DOHH2 (cell line): ENCODE data around the gene PRRC2B.

ENCODE experiments used
- H3F3A ChIP-seq: fragments of 200-600 bp; sonication (generic), shearing (Covaris generic); 2 replicates; pipeline ENCODE4 v1.6.0; 2016; ENCODE audit warnings: antibody characterized with exemption, mild to moderate bottlenecking; ENCODE audit not compliant: control insufficient read depth, insufficient read depth
- H3K27ac ChIP-seq: fragments of 200-600 bp; sonication (generic); 2 replicates; pipeline ENCODE4 v1.5.1; 2014; ENCODE audit warnings: low read depth, mild to moderate bottlenecking, low read length, moderate library complexity
- H3K27me3 ChIP-seq: fragments of 200-600 bp; sonication (generic); 2 replicates; pipeline ENCODE4 v1.6.1; 2014; ENCODE audit warnings: mild to moderate bottlenecking, low read length, mixed read lengths; ENCODE audit not compliant: control insufficient read depth
- H3K36me3 ChIP-seq: fragments of 200-600 bp; sonication (generic); 2 replicates; pipeline ENCODE4 v1.6.1; 2014; ENCODE audit warnings: mild to moderate bottlenecking, low read length, moderate library complexity, mixed read lengths; ENCODE audit not compliant: control insufficient read depth
- H3K4me1 ChIP-seq: fragments of 200-600 bp; sonication (generic); 2 replicates; pipeline ENCODE4 v1.6.1; 2014; ENCODE audit warnings: mild to moderate bottlenecking, low read length, mixed read lengths; ENCODE audit not compliant: control insufficient read depth
- H3K4me2 ChIP-seq: fragments of 200-600 bp; sonication (generic); 2 replicates; pipeline ENCODE4 v1.6.0; 2014; ENCODE audit warnings: mild to moderate bottlenecking, low read length, moderate library complexity
- H3K4me3 ChIP-seq: fragments of 200-600 bp; sonication (generic); 2 replicates; pipeline ENCODE4 v1.5.1; 2014; ENCODE audit warnings: mild to moderate bottlenecking, low read length, mixed read lengths
- H3K79me2 ChIP-seq: fragments of 200-600 bp; sonication (generic); 2 replicates; pipeline ENCODE4 v1.6.1; 2014; ENCODE audit warnings: mild to moderate bottlenecking, low read length, mixed read lengths; ENCODE audit not compliant: control insufficient read depth
- H3K9me2 ChIP-seq: fragments of 200-600 bp; sonication (generic); replicated peaks from 2 replicates; pipeline ENCODE4 v1.6.1; 2014; ENCODE audit warnings: mild to moderate bottlenecking, low read length, mixed read lengths; ENCODE audit not compliant: control insufficient read depth
- H3K9me3 ChIP-seq: fragments of 200-600 bp; sonication (generic); 2 replicates; pipeline ENCODE4 v1.6.1; 2014; ENCODE audit warnings: antibody characterized with exemption, low read length, mixed read lengths; ENCODE audit not compliant: control insufficient read depth, insufficient read depth
- H4K20me1 ChIP-seq: fragments of 200-600 bp; sonication (generic); 2 replicates; pipeline ENCODE4 v1.6.0; 2014; ENCODE audit warnings: low read depth, mild to moderate bottlenecking, antibody characterized with exemption, low read length, moderate library complexity; ENCODE audit not compliant: control insufficient read depth, insufficient read depth
- EZH2phosphoT487 ChIP-seq: fragments of 200-600 bp; sonication (generic); IDR thresholded peaks from 2 replicates; pipeline ENCODE4 v1.6.1; 2017; ENCODE audit warnings: borderline replicate concordance, mild to moderate bottlenecking, antibody characterized with exemption, low read length, moderate library complexity, mixed read lengths
- TF ChIP-seq, protein P1 (sequence below): fragments of 200-600 bp; sonication (generic); IDR thresholded peaks from one replicate; pipeline ENCODE4 v1.5.1; 2014; ENCODE audit warnings: antibody characterized with exemption, mild to moderate bottlenecking, low read depth, low read length; ENCODE audit not compliant: poor library complexity, severe bottlenecking

PRRC2B gene

DNA sequence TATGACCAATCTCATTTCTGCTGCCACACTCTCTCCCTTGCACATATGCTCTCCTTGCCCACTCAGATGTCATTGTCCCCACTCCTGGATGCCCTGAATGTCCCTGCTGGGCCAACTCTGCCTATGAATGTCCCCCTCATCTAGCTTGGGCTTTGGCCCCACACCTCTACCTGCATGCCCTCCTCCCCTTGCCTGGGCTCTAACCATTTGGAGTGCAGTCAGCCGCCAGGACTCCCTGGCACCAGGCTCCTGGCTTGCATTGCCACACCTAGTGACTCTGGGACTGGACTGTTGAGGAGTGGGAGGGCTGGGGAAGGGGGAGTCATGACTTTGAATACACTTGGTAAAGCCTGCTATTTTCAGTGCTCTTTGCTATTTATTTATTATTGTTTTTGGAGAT is 67.3 kb downstream of the PRRC2B start:
- no peaks in the 10 kb centered on the region for H3K27me3 ChIP-seq
- H3K4me3 ChIP-seq = no peak overlapping the region
- no peaks in the 10 kb centered on the region; the same call in 1 of the 2 replicates for H3F3A ChIP-seq
- H3K27ac ChIP-seq = no peak overlapping the region
- H3K4me2 ChIP-seq = no peak overlapping the region
- peaks cover 30% of the 10 kb centered on the region for H3K79me2 ChIP-seq
- no peaks in the 10 kb centered on the region for H3K9me3 ChIP-seq
- no peaks in the 10 kb centered on the region for H4K20me1 ChIP-seq
- H3K9me2 ChIP-seq = no peaks in the 10 kb centered on the region
- peaks cover 95% of the 10 kb centered on the region for H3K36me3 ChIP-seq
- no peaks in the 10 kb centered on the region for H3K4me1 ChIP-seq
- no peak for TF ChIP-seq EZH2phosphoT487
- TF ChIP-seq, protein P1, sequence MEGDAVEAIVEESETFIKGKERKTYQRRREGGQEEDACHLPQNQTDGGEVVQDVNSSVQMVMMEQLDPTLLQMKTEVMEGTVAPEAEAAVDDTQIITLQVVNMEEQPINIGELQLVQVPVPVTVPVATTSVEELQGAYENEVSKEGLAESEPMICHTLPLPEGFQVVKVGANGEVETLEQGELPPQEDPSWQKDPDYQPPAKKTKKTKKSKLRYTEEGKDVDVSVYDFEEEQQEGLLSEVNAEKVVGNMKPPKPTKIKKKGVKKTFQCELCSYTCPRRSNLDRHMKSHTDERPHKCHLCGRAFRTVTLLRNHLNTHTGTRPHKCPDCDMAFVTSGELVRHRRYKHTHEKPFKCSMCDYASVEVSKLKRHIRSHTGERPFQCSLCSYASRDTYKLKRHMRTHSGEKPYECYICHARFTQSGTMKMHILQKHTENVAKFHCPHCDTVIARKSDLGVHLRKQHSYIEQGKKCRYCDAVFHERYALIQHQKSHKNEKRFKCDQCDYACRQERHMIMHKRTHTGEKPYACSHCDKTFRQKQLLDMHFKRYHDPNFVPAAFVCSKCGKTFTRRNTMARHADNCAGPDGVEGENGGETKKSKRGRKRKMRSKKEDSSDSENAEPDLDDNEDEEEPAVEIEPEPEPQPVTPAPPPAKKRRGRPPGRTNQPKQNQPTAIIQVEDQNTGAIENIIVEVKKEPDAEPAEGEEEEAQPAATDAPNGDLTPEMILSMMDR = no peak

DNA sequence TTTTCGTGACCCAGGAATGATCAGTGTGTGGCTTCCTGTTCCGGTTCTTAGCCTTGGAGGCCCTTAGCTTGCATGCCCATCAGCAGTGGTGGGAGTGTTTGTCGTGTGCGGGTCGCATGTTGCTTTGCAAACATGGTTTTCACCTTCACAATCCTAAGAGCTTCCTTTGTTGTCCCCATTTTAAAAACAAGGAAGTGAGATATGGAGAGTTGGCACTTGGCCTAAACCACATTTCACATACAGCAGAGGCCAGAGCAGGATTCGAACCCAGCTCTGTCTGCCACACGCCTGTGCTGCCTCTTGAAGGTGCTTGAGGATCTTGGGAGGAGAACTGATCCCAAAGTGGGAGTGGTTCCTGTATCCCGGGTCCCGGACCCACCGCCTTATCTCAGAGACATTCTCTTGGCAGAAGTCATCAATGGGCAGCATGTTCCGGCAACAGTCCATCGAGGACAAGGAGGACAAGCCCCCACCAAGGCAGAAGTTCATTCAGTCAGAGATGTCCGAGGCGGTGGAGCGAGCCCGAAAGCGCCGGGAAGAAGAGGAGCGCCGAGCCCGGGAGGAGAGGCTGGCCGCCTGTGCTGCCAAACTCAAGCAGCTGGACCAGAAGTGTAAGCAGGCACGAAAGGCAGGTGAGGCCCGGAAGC is 70.6 kb downstream of the PRRC2B start:
- Histone ChIP-seq H3K27me3 (no peaks in the 10 kb centered on the region), H3K79me2 (peaks cover 42% of the 10 kb centered on the region), H4K20me1 (no peaks in the 10 kb centered on the region), H3K9me3 (no peaks in the 10 kb centered on the region), H3F3A (no peaks in the 10 kb centered on the region; the same call in 1 of the 2 replicates), H3K9me2 (no peaks in the 10 kb centered on the region), H3K4me1 (no peaks in the 10 kb centered on the region), H3K4me2 (no peak overlapping the region), H3K27ac (no peak overlapping the region), H3K4me3 (no peak overlapping the region), H3K36me3 (peaks cover 92% of the 10 kb centered on the region)
- no peak for TF ChIP-seq EZH2phosphoT487
- TF ChIP-seq, protein P1 = no peak

DNA sequence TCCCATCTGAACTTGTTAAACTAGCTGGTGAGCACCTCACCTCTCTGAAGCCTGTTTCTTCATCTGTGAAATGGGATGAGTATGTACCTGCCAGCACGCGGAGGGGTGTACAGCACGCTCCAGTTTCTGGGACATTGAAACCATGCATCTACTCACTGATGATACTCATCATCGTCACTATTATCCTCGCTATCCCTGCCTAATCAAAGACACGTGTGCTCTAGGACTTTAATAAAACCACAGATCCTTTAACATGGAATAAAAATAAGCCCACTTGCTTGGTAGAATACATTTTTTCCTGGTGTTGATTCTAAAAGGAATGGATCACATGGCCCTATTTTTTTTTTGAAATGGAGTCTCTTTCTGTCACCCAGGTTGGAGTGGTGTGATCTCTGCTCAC is 71.5 kb downstream of the PRRC2B start:
- Histone ChIP-seq H3K4me3 (no peak overlapping the region), H3K36me3 (peaks cover 92% of the 10 kb centered on the region), H3K79me2 (peaks cover 45% of the 10 kb centered on the region), H3K9me3 (no peaks in the 10 kb centered on the region), H3K4me2 (no peak overlapping the region), H3K27me3 (no peaks in the 10 kb centered on the region), H3K9me2 (no peaks in the 10 kb centered on the region), H4K20me1 (no peaks in the 10 kb centered on the region), H3K27ac (no peak overlapping the region), H3F3A (no peaks in the 10 kb centered on the region; the same call in 1 of the 2 replicates), H3K4me1 (no peaks in the 10 kb centered on the region)
- TF ChIP-seq, protein P1 = no peak
- no peak for TF ChIP-seq EZH2phosphoT487
